ENCODE data around the gene KCNK3.

DNA sequence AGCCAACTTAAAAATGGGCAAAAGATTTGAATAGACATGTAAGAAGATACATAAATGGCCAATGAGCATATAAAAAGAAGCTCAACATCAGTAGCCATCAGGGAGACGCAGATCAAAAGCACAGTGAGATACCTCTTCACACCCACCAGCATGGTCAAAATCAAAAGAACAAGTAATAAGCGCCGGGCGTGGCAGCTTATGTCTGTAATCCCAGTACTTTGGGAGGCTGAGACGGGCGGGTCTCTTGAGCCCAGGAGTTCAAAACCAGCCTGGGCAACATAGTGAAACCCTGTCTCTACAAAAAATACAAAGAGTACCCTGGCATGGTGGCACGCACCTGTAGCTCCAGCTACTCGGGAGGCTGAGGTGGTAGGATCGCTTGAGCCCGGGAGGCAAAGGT is 46.8 kb upstream of the KCNK3 start:
- TF ChIP-seq CTCF (IDR thresholded peaks at IDR 0.05; ENCODE audit: extremely low read depth in 1 of 2, insufficient read depth in 1 of 2, low read depth in 1 of 2, low read length in 2 of 2) (no peak), POLR2AphosphoS5 (IDR thresholded peaks at IDR 0.05; ENCODE audit: insufficient read depth, low read depth, low read length) (no peak), EZH2 (IDR thresholded peaks at IDR 0.05; ENCODE audit: borderline replicate concordance, low read depth, low read length, severe bottlenecking) (no peak), JUN (IDR thresholded peaks at IDR 0.05; ENCODE audit: borderline replicate concordance, insufficient read depth, insufficient read length, low read depth) (no peak), MAX (IDR thresholded peaks at IDR 0.05; ENCODE audit: insufficient read depth, insufficient read length) (no peak), POLR2A (IDR thresholded peaks at IDR 0.05; ENCODE audit: low read depth, low read length) (no peak), MYC (IDR thresholded peaks at IDR 0.05; ENCODE audit: low read depth, low read length) (no peak)

Data from endothelial cell of umbilical vein (primary cell).